GM23338 (cell line): ENCODE results near the gene ELMO2.

Experiments used
- EZH2 ChIP-seq: fragments of 200-600 bp; sonication (generic); IDR thresholded peaks from one replicate; pipeline ENCODE4 v1.8.0; 2017; ENCODE audit warnings: antibody characterized with exemption, mild to moderate bottlenecking, low read depth; ENCODE audit not compliant: unreplicated experiment
- TF ChIP-seq, protein P1 (sequence below), 2 experiments: fragments of 200-600 bp in 1 of 2; sonication (generic) in 1 of 2; conservative IDR thresholded peaks; 2 replicates each; pipeline versions ENCODE4 v1.5.1 to v1.6.1; 2016 to 2017; ENCODE audit warnings: antibody characterized with exemption in 2 of 2, low read depth in 2 of 2, mild to moderate bottlenecking in 2 of 2, moderate library complexity in 1 of 2

DNA sequence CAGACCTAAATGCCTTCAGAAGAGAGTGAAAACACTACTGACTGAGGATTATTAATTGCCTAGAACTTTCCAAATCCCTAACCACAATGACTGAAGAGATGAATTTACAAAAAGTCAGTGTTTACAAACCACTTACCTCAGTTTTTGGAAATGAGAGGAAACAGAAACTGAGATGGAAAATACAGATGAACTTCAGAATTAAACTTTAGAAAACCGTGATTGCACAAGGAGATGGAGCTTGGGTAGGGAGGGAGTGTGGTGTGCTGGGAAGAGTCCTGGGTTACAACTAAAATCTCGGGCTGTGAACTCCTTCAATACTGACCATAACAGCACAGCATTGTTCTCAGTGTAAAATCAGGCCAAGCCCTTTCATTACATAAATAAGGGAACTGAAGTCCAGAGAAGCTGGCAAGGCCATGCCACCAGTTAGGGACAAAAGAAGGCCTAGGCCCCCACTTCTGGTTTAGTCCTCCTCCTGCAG, 4.0 kb downstream of the ELMO2 start:
- no peak for TF ChIP-seq EZH2
- TF ChIP-seq, protein P1, sequence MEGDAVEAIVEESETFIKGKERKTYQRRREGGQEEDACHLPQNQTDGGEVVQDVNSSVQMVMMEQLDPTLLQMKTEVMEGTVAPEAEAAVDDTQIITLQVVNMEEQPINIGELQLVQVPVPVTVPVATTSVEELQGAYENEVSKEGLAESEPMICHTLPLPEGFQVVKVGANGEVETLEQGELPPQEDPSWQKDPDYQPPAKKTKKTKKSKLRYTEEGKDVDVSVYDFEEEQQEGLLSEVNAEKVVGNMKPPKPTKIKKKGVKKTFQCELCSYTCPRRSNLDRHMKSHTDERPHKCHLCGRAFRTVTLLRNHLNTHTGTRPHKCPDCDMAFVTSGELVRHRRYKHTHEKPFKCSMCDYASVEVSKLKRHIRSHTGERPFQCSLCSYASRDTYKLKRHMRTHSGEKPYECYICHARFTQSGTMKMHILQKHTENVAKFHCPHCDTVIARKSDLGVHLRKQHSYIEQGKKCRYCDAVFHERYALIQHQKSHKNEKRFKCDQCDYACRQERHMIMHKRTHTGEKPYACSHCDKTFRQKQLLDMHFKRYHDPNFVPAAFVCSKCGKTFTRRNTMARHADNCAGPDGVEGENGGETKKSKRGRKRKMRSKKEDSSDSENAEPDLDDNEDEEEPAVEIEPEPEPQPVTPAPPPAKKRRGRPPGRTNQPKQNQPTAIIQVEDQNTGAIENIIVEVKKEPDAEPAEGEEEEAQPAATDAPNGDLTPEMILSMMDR (conservative IDR thresholded peaks at IDR 0.05; ENCODE audit: low read depth in 2 of 2) = no peak
